Endothelial cell of umbilical vein (primary cell): ENCODE measurements around the gene JPH2.

Source experiments
- EZH2 ChIP-seq: IDR thresholded peaks from 2 replicates; pipeline ENCODE4 v1.6.1; 2012; ENCODE audit warnings: borderline replicate concordance, low read depth, mild to moderate bottlenecking, moderate library complexity, low read length, inconsistent platforms; ENCODE audit not compliant: severe bottlenecking
- MYC ChIP-seq: IDR thresholded peaks from one replicate; pipeline ENCODE4 v1.6.1; 2011; ENCODE audit warnings: mild to moderate bottlenecking, low read depth, low read length
- POLR2A ChIP-seq: IDR thresholded peaks from 2 replicates; pipeline ENCODE4 v1.6.1; 2012; ENCODE audit warnings: low read depth, mild to moderate bottlenecking, control low read depth, low read length
- TF ChIP-seq, protein P1 (sequence below), 2 donors: IDR thresholded peaks; 1 replicate in 1 of 2; 2 replicates in 1 of 2; pipeline ENCODE4 v1.5.1; 2011; ENCODE audit warnings: low read length in 2 of 2, mild to moderate bottlenecking in 2 of 2, moderate library complexity in 2 of 2, control low read depth in 1 of 2, inconsistent platforms in 1 of 2, low read depth in 1 of 2; ENCODE audit not compliant: insufficient read depth in 1 of 2; ENCODE audit errors: extremely low read depth in 1 of 2

DNA sequence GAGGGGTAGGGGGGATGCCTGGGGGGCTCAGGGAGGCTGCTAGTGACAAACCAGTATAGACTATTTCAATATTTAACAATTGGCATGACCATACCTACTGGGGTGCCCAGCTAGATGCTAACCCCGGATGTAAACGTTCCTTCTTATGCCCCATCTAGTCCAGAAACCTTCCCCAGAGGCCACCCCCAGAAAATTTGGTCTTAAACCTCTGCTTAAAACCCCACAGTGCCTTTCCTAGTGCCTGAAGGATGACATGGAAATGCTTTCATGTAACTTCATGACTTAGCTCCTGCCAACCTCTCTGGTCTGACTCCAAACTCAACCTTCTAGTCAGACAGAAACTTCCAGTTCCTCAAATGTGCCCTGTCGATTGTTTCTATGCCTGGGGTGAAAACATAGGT lies 52.0 kb downstream of the JPH2 start:
- TF ChIP-seq MYC: no peak
- TF ChIP-seq, protein P1, sequence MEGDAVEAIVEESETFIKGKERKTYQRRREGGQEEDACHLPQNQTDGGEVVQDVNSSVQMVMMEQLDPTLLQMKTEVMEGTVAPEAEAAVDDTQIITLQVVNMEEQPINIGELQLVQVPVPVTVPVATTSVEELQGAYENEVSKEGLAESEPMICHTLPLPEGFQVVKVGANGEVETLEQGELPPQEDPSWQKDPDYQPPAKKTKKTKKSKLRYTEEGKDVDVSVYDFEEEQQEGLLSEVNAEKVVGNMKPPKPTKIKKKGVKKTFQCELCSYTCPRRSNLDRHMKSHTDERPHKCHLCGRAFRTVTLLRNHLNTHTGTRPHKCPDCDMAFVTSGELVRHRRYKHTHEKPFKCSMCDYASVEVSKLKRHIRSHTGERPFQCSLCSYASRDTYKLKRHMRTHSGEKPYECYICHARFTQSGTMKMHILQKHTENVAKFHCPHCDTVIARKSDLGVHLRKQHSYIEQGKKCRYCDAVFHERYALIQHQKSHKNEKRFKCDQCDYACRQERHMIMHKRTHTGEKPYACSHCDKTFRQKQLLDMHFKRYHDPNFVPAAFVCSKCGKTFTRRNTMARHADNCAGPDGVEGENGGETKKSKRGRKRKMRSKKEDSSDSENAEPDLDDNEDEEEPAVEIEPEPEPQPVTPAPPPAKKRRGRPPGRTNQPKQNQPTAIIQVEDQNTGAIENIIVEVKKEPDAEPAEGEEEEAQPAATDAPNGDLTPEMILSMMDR (IDR thresholded peaks at IDR 0.05; ENCODE audit: extremely low read depth in 1 of 2, insufficient read depth in 1 of 2, low read depth in 1 of 2, low read length in 2 of 2): no peak
- TF ChIP-seq POLR2A: no peak
- TF ChIP-seq EZH2: no peak
